ENCODE measurements around the gene RMI2.

GRCh38 chr16:11326737-11327276 is 18.5 kb upstream of the RMI2 start:
- TF ChIP-seq, protein P1, sequence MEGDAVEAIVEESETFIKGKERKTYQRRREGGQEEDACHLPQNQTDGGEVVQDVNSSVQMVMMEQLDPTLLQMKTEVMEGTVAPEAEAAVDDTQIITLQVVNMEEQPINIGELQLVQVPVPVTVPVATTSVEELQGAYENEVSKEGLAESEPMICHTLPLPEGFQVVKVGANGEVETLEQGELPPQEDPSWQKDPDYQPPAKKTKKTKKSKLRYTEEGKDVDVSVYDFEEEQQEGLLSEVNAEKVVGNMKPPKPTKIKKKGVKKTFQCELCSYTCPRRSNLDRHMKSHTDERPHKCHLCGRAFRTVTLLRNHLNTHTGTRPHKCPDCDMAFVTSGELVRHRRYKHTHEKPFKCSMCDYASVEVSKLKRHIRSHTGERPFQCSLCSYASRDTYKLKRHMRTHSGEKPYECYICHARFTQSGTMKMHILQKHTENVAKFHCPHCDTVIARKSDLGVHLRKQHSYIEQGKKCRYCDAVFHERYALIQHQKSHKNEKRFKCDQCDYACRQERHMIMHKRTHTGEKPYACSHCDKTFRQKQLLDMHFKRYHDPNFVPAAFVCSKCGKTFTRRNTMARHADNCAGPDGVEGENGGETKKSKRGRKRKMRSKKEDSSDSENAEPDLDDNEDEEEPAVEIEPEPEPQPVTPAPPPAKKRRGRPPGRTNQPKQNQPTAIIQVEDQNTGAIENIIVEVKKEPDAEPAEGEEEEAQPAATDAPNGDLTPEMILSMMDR (IDR thresholded peaks at IDR 0.05): no peak
- TF ChIP-seq POLR2A (IDR thresholded peaks at IDR 0.05): no peak
